GM21447 (cell line): ENCODE measurements around the gene PLXNA2.

Experiments used
- ATAC-seq: cut with Tn5 transposase; IDR thresholded peaks from one replicate; pipeline ENCODE4 v1.9.1; 2021; ENCODE audit not compliant: unreplicated experiment

Gene PLXNA2

GRCh38 chr1:208101661-208102431 lies 142.3 kb downstream of the PLXNA2 start:
- ATAC-seq, result no peak

- ATAC-seq, result no peak
Observed at GRCh38 chr1:208100906-208101305, 143.3 kb downstream of the PLXNA2 start.

DNA sequence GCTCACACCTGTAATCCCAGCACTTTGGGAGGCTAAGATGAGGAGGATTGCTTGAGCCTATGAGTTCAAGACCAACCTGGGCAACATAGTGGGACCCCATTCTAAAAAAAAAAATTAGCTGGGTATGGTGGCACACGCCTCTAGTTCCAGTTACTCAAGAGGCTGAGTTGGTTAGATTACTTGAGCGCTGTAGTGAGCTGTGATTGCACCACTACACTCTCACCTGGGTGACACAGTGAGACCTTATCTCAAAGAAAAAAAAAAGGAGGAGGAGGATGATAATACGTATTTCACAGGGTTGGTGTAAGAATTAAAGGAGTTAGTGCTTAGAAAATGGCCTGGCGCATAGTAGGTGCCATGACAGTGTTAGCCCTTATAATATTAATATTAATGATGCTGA lies 144.1 kb downstream of the PLXNA2 start:
- no peak for ATAC-seq

DNA sequence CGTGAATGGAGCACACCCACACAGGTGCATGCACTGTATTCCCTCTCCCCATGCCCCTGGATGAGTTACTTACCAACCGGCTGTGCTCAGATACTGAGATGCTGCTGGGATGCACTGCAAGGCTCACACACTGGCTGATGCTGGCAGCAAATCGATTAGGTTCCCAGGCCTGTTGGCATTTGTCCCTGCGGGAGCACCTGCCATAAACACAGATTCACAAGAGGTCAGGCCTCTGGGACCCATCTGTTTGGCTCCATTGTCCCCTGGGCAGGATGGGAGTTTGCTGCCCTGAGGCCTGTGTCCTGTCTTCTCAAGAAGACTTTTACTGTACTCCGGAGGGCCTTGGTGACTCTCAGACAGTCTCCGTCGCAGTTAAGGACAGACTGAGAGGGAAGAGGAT lies 145.4 kb downstream of the PLXNA2 start:
- ATAC-seq, result no peak

DNA sequence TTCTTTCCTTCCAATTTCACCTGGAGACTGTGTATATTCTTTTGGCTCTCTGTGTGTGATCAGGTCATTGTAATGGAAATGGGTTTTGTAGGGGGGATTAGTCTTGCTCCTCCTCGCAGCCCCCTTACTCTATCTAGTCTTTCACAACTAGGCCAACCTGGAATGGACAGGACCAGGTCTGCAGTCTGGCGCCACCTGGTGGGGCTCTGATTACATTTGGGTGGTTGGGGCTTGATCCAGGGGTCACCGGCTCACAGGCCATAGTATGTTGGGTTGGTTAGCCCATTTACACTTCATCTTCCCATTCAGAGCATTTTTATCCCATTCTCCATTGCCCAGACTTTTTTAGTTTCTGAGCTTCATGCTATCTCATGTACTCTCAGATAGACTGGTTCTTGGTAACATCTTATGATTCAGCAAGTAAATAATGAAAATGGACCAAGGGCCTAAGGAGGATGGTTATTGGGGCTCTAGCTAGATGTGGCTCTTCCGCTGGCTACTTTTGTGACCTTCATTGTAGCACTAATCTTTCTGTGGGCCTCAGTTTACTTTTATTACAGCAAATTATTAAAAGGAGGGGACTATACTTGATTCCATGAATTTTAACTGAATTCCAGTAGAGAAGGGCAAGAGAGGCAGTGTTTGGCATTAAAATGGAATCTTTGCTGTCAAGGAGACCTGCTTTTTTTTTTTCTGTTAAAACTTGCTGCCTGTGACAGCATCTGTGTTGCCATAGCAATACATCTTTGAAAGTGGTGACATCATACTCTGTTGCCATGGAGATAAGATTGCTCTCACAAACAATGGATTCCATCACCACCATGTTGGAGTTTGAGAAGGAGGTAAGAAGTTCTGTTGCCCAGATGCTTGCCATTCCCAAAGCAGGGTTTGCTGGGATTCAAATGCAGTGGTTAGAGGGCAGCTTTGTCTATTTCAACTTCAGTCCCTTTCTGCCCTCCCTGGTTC lies 150.1 kb downstream of the PLXNA2 start:
- peak; percentile 53 for ATAC-seq

GRCh38 chr1:208093046-208093445 lies 151.1 kb downstream of the PLXNA2 start:
- ATAC-seq, result no peak

DNA sequence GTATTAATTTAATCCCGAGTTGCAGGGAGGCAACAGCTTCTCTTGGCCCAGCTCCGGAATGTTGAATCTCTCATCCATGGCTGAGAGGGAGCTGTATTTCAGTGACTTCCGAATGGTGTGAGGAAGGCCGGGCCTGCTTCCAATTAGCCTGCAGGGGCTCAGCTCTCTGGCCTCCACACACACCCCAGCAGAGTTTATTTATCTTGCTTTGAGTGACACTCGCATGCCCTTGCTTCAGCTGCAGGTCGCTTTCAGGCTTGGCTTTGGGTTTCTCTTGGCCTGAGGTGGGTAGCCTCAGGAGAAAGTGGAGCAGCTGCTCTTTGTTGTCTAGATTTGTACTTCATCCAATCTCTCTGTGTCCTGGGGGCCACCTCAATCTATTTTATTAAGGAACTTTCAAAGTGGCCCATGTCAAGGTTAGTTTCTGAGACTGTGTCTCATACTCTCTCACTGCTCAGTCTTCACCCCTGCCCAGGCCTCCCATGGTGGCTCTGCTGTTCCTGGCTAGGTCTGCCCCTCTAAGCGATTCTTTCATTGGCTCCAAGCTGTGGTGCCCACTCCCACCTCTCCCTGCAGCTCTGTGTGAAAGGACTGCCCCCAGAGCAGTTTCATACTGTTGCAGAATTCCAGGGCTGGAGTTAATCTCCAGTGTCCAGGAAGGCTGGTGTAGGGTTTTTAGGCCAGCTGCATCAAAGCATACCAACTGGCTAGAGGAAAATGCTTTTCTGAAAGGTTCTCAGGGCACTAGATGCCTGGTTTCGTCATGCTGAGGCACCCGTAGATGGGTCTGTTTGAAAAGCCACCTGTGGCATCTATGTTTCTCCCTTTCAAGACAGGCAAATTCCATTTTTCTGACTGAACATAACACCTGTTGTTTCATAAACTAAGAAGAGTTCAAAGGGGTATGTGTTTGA lies 153.5 kb downstream of the PLXNA2 start:
- ATAC-seq, result no peak

DNA sequence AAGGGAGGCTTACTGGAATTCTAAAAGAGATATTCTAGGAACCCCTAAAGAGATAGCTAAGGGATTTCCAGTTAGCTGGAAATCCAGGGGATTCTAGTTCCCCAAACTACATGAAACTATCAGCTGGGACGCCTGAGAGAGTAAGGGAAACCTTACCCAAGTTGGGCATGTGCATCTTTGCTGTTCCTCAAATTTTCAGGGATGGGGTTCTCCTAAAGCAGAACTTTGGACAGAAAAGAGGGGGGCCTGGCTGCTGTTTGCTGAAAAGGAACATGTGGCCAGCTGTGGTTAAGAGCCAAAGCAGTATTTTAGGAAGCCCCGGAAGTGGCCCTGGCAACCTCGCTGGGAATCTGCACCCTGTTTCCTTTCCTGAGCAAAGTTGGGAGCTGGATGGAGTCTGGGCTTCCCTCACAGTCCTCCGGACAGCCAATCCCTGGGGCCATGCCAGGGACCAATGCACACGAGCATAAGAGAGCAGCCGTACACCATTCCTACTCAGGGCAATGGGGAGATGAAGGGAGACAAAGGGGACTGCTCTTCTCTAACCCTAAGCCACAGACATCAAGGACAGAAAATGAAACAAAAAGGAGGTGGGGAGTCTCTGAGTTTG lies 154.3 kb downstream of the PLXNA2 start:
- ATAC-seq, result no peak

DNA sequence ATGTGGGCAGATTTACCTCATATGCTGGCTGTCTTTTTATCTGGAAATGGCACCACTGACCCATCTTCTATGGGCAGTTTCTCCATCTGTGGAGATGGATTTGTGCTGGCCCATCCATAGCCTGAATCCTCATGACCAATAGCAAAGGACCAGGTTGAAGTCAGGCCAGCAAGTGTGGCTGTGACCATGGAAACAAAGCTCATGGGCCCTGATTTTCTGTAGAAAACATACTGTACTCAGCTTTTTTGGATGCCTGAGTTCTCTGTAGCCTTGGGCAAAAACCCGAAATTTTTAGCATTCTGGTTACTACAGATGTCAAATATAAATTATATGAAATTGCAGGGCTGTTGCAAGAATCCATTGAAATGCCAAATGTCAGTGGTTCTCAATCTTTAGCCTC lies 155.0 kb downstream of the PLXNA2 start:
- no peak for ATAC-seq

DNA sequence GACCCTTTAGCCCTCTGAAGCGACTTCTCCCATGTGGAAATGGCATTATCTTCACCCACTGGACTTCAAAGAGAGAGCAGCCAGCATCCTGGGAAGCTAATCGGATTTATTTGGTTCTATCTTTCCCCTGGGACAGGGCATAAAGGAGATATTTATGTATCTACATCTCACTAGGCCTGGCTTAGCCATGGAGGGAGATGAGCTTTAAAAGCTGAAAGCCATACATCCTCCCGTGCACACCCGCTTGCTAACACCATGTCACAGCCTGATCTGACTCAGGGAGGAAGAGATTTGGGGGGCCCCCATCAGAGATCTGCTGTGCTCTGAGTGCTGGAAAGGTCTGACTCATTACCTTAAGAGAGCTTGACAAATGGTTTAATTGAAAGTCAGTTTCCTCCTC lies 155.9 kb downstream of the PLXNA2 start:
- no peak for ATAC-seq

DNA sequence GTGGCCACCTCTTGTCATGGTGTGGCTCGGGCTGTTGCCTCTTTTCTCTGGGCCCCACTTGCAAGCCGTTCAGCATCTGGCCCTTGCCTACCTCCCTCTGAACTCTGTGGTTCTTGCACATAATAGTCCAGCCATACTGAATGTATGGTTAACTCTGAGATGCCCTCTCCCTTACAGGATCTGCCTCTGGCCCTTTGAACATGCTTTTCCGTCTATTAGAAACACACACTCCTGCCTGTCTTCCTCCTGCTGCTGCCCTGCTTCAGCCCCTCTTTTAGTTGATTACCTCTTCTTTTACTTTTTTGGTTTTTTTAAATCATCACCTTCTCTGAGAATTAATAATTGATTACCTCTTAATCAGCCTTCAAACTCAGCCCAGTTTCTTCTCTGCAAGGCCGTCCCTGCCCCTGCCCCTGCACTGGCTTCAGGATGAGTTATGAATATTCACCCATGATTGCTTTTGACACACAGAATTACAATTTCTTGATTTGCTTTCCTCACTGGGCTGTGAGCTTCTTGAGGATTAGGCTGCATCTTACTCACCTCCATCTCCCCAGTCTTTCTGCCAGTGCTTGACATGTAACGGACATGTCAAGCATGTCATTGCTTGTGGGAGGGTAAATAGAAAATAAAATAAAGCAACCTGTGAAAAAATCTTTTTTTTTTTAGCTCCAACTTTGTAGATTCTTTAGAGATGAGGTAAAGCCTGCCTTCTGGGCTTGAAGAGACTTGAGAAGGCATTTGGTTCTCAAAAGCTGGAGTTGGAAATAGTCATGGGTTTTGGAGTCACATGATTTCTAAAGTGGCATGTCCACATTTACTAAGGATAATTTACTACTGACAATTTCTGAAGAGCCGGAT lies 158.3 kb downstream of the PLXNA2 start:
- ATAC-seq, result no peak

GRCh38 chr1:208084764-208085163 lies 159.4 kb downstream of the PLXNA2 start:
- ATAC-seq, result no peak

DNA sequence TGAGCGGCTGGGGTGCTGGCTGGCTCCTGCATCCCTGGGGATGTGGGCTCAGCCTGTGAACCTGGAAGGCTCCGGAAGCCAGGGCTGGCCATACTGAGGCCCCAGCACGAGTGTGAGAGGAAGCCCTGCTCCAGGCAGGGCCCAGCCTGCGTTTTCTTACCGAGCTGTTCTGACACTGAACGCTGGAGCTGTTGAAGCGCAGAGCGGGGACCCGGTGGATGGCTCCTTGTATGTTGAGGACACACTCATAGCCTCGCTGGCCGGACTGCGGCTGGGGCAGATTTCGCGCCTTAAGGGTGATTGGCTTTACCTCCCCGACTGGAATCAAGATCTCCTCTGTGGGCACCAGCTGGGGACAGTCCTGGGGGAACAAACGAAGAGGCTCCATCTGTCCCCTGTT lies 160.0 kb downstream of the PLXNA2 start:
- no peak for ATAC-seq

DNA sequence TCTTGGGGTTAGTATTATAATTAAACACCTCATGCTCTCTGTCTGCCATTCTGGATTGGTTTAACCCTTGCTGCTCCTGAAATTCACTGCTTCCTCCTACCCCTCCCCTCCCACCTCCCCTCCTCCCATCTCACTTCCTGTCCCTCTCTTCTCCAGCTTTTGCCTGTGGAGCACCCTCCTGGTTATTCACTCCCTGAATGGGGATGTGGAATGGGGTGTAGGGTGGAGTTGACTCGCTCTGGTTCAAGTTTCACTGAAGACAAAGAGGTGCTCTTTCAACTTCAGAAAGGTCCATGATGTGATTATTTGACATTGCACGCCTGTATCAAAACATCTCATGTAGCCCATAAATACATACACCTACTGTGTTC lies 160.5 kb downstream of the PLXNA2 start:
- no peak for ATAC-seq

DNA sequence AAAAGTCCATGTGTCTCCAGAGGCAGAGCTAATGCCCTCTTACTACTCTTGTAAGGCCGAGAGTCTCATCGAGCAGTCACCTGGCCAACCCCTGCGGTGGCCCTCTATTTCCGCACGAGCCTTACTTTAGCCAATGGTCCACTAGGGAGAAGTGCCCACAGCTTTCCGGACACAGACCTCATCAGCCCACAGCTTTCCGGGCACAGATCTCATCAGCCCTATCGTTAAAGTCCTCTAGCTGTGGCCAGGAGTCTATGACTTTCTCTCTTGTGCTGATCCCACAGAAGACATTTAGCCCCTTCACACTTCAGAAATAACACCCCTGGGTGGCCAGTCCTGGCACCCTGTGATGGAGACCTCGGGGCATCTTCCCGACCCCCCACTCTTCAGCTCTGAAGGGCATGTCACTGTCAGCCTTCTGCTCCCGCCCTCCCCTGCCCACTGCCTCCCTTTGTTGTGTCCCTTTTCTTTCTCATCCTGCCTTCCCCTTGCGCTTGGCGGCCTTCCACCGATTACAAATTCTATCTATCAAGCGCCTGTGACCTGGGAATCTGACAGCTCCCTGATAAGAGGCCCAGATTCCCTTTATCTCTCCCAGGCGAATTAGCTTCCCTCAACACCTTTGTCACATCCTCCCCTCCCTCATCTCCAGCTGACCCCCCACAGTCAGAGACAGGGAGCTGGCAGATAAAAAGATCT lies 161.0 kb downstream of the PLXNA2 start:
- no peak for ATAC-seq

DNA sequence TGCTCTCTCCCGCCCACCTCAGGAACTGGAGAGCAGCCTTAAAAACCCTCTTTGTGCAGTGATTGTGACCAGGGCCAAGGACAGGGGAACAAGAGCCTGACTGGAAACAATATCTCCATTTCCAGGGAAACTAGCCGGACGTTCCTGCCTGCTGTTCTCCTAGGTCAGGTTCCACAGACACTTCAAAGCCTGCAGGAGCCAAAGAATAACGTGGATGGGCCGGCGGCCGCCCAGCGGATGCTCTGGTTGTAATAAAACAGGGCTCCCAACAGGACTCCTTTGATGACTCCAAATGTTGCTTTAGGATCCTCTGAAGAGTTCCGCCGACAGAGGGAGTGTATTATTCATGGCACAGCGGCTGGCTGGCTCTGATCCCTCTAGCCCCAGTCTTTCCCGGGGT lies 162.2 kb downstream of the PLXNA2 start:
- no peak for ATAC-seq

GRCh38 chr1:208080396-208081286 lies 163.5 kb downstream of the PLXNA2 start:
- ATAC-seq, result no peak

- no peak for ATAC-seq
Observed at GRCh38 chr1:208079161-208079560, 165.0 kb downstream of the PLXNA2 start.
